GM23248 (cell line): ENCODE measurements around the gene MOV10.
"Not testable (repeated sequence)": the region's sequence is repeated elsewhere in the genome, so short reads cannot be mapped to it uniquely, and the experiment has no call there.

Experiments used
- EZH2 ChIP-seq: fragments of 200-600 bp; sonication (generic); IDR thresholded peaks from 2 replicates; pipeline ENCODE4 v1.6.1; 2018; ENCODE audit warnings: antibody characterized with exemption, mild to moderate bottlenecking; ENCODE audit not compliant: insufficient read depth, poor library complexity, severe bottlenecking
- EZH2phosphoT487 ChIP-seq: fragments of 200-600 bp; sonication (generic); IDR thresholded peaks from 2 replicates; pipeline ENCODE4 v1.6.1; 2018; ENCODE audit warnings: antibody characterized with exemption, moderate library complexity, mild to moderate bottlenecking, low read depth; ENCODE audit not compliant: insufficient read depth

DNA sequence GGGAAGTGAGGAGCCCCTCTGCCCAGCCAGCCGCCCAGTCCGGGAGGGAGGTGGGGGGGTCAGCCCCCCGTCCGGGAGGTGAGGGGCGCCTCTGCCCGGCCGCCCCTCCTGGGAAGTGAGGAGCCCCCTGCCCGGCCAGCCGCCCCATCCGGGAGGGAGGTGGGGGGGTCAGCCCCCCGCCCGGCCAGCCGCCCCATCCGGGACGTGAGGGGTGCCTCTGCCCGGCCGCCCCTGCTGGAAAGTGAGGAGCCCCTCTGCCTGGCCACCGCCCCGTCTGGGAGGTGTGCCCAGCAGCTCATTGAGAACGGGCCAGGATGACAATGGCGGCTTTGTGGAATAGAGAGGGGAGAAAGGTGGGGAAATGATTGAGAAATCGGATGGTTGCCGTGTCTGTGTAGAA, 34.0 kb upstream of the MOV10 start:
- TF ChIP-seq EZH2, EZH2phosphoT487: not testable (repeated sequence)
